ENCODE measurements around the gene TANGO2. TPM values are rescaled to one million over a fixed set of nuclear protein-coding genes. Genes with fewer than 3 reads are reported as not detected.

Gene TANGO2
- polyA plus RNA-seq, 1 of the 3 experiments (the other 2 are of a cell fraction) = 20.7 TPM

GRCh38 chr22:19998232-19998951 lies 22.5 kb upstream of the TANGO2 start:
- DNase-seq = peak; percentile 71
- Histone ChIP-seq H3K36me3 (replicated peaks in 1 of 2; ENCODE audit: control insufficient read depth in 1 of 2, insufficient read depth in 2 of 2, low read length in 1 of 2) (no peaks in the 10 kb centered on the region), H3K27ac (ENCODE audit: low read depth in 2 of 2, low read length in 1 of 2) (peak overlapping the region in 1 of 2 experiments; percentile 97; a peak in 2 of 4 replicates), H3K4me1 (ENCODE audit: control insufficient read depth in 1 of 2, insufficient read depth in 2 of 2, low read depth in 1 of 2, low read length in 1 of 2) (peaks cover 0 to 76% of the 10 kb centered on the region in 2 experiments; a peak in 2 of 4 replicates), H2AFZ (ENCODE audit: low read depth) (peak overlapping the region; percentile 35; the same call in 1 of the 2 replicates), H3K9me2 (no peaks in the 10 kb centered on the region), H3K9me3 (0 out of 2 replicates have a peak, but pooled peaks cover under 1% of the 10 kb centered on the region), H3K27me3 (ENCODE audit: insufficient read depth) (no peaks in the 10 kb centered on the region), H3K4me3 (ENCODE audit: low read depth in 2 of 2, low read length in 1 of 2) (no peak overlapping the region), H3K9ac (no peak overlapping the region), H4K20me1 (ENCODE audit: insufficient read depth) (no peaks in the 10 kb centered on the region), H3K79me2 (ENCODE audit: insufficient read depth) (no peaks in the 10 kb centered on the region), H3F3A (replicated peaks; ENCODE audit: insufficient read depth) (no peaks in the 10 kb centered on the region), H3K4me2 (no peak overlapping the region)
- TF ChIP-seq PBX3 (IDR thresholded peaks at IDR 0.05) = no peak
- TF ChIP-seq EP300 (IDR thresholded peaks at IDR 0.05; ENCODE audit: borderline replicate concordance in 1 of 2, low read depth in 1 of 2, low read length in 1 of 2) = peak in 1 of 2 experiments; percentile 48; a peak in 1 of 4 replicates
- TF ChIP-seq GATA2 (CRISPR knock-in tag; IDR thresholded peaks at IDR 0.05) = peak; percentile 29; the same call in 1 of the 2 replicates
- WGBS (ENCODE audit: low lambda C conversion rate) = 56% methylated on average over 6 of the region's 16 CpGs
- CTCF ChIA-PET = interaction anchor here (1.5 to 5.5 kb wide), 5 partner anchors 9 to 27 kb away, joined by 3 to 70 read pairs (median 15); no protein-coding TSS in a partner anchor
- POLR2A ChIA-PET = interaction anchor here (0.8 to 1.6 kb wide), 3 partner anchors 11 to 32 kb away, joined by 3 to 9 read pairs (median 3); no protein-coding TSS in a partner anchor

- H3K4me3 ChIP-seq (ENCODE audit: low read depth in 2 of 2, low read length in 1 of 2) = no peak overlapping the region
- H3K27me3 ChIP-seq (ENCODE audit: insufficient read depth) = no peaks in the 10 kb centered on the region
- ChIA-PET CTCF (interaction anchor here (0.7 to 5.5 kb wide), 5 partner anchors 9 to 28 kb away, joined by 3 to 70 read pairs (median 15); no protein-coding TSS in a partner anchor), POLR2A (interaction anchor here (0.8 to 1.6 kb wide), 2 partner anchors 10 to 12 kb away, joined by 3 to 9 read pairs; no protein-coding TSS in a partner anchor)
- no peak for TF ChIP-seq GATA2 (CRISPR knock-in tag; IDR thresholded peaks at IDR 0.05)
- peak in 1 of 2 experiments; percentile 51; a peak in 1 of 4 replicates for TF ChIP-seq EP300 (IDR thresholded peaks at IDR 0.05; ENCODE audit: borderline replicate concordance in 1 of 2, low read depth in 1 of 2, low read length in 1 of 2)
- TF ChIP-seq CHD2 (IDR thresholded peaks at IDR 0.05; ENCODE audit: low read length, partially characterized antibody) = peak; percentile 56
- TF ChIP-seq RCOR1 (IDR thresholded peaks at IDR 0.05; ENCODE audit: low read length) = no peak
- no peak for TF ChIP-seq GABPA (IDR thresholded peaks at IDR 0.05; ENCODE audit: low read depth)
- peaks cover 0 to 74% of the 10 kb centered on the region in 2 experiments; a peak in 2 of 4 replicates for H3K4me1 ChIP-seq (ENCODE audit: control insufficient read depth in 1 of 2, insufficient read depth in 2 of 2, low read depth in 1 of 2, low read length in 1 of 2)
- 89% methylated on average over 4 of the region's 8 CpGs for WGBS (ENCODE audit: low lambda C conversion rate)
- H3K27ac ChIP-seq (ENCODE audit: low read depth in 2 of 2, low read length in 1 of 2) = peak overlapping the region in 1 of 2 experiments; percentile 97; a peak in 2 of 4 replicates
- peaks cover 0 to 2% of the 10 kb centered on the region in 2 experiments for H3K36me3 ChIP-seq (replicated peaks in 1 of 2; ENCODE audit: control insufficient read depth in 1 of 2, insufficient read depth in 2 of 2, low read length in 1 of 2)
- no peak overlapping the region for H3K9ac ChIP-seq
- H3K79me2 ChIP-seq (ENCODE audit: insufficient read depth) = no peaks in the 10 kb centered on the region
- peaks cover 9% of the 10 kb centered on the region; the same call in 1 of the 2 replicates for H3K9me3 ChIP-seq
- DNase-seq = peak; percentile 72
- H3K4me2 ChIP-seq = no peak overlapping the region
- no peaks in the 10 kb centered on the region for H4K20me1 ChIP-seq (ENCODE audit: insufficient read depth)
- no peak overlapping the region for H2AFZ ChIP-seq (ENCODE audit: low read depth)
- H3F3A ChIP-seq (replicated peaks; ENCODE audit: insufficient read depth) = no peaks in the 10 kb centered on the region
- H3K9me2 ChIP-seq = no peaks in the 10 kb centered on the region
Measured at GRCh38 chr22:19998991-19999820, 21.7 kb upstream of the TANGO2 start.
